Measurements from ENCODE around the gene ZGPAT. TPM values are rescaled to one million over a fixed set of nuclear protein-coding genes. Genes with fewer than 3 reads are reported as not detected.

Gene ZGPAT
- total and polyA plus RNA-seq, 2 of the 13 experiments (the other 11 are each of a cell fraction or from before 2014, with no cell fraction given) = 23.0 to 41.9 TPM

- peak; percentile 96 for TF ChIP-seq ZBTB38 (CRISPR knock-in tag; IDR thresholded peaks at IDR 0.05)
- TF ChIP-seq HIC2 (CRISPR knock-in tag; IDR thresholded peaks at IDR 0.05; ENCODE audit: low read depth) = peak; percentile 78
- TF ChIP-seq ZNF563 (CRISPR knock-in tag; IDR thresholded peaks at IDR 0.05) = 0 out of 2 replicates have a peak, but pooled peaks have one; percentile 25
- TF ChIP-seq ZFP91 (CRISPR knock-in tag; IDR thresholded peaks at IDR 0.05; ENCODE audit: borderline replicate concordance) = no peak; the same call in 1 of the 2 replicates
- TF ChIP-seq AKAP8 (CRISPR knock-in tag; IDR thresholded peaks at IDR 0.05) = peak; percentile 19; the same call in 1 of the 2 replicates
- TF ChIP-seq BRD4 (CRISPR knock-in tag; IDR thresholded peaks at IDR 0.05) = no peak
- no peak for TF ChIP-seq AKNA (CRISPR knock-in tag; IDR thresholded peaks at IDR 0.05; ENCODE audit: borderline replicate concordance)
- peak; percentile 50; the same call in 1 of the 2 replicates for TF ChIP-seq HOXA3 (CRISPR knock-in tag; IDR thresholded peaks at IDR 0.05)
- no peak for TF ChIP-seq ZNF383 (CRISPR knock-in tag; IDR thresholded peaks at IDR 0.05; ENCODE audit: borderline replicate concordance)
- TF ChIP-seq SSRP1 (CRISPR knock-in tag; IDR thresholded peaks at IDR 0.05) = no peak
- peak; percentile 51; the same call in 1 of the 2 replicates for TF ChIP-seq TARDBP (CRISPR knock-in tag; IDR thresholded peaks at IDR 0.05)
- TF ChIP-seq NRL (CRISPR knock-in tag; IDR thresholded peaks at IDR 0.05; ENCODE audit: borderline replicate concordance) = no peak
- 0 out of 2 replicates have a peak, but pooled peaks have one; percentile 22 for TF ChIP-seq ESRRA (CRISPR knock-in tag; IDR thresholded peaks at IDR 0.05; ENCODE audit: low read depth)
- TF ChIP-seq ZBTB25 (CRISPR knock-in tag; IDR thresholded peaks at IDR 0.05) = no peak
These were observed 27.4 kb downstream of the ZGPAT start (continued) for GRCh38 chr20:63734946-63735858.
